ENCODE data around the gene AMIGO3.

DNA sequence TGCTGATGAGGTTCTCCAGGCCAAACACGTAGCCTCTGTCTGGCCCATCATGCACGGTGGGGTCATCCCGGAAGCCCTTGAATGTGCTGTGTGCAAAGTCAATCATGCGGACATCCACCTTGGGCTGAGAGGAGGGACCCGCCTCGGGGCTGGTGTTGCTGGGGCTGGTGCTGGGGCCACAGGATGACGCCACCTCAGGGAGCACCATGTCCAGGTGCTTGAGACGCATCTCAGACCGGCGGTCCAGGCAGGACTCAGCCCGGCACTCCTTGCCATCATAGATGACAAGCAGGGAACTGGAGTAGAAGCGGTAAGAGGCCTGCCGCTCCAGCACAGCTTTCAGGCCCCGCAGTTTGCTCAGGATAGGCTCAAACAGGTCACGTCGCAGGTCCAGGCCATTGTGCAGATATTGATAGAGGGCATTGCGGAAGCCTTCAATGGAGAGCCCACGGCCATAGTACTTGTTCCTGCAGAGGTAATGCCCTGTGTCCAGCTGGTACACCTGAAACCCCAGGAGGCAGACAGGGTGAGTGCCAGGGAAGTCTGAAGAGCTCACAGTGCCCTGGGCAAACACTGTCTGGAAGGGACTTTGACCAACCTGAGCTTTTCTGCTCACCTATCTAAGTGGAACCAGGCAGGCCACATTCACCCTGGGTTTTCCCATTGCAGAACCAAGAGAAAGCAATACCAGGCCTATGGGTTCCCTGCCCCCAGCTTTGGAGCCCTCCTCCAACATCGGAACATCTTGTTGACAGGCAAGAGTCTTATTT is 7.9 kb upstream of the AMIGO3 start:
- TF ChIP-seq POLR2AphosphoS5 (IDR thresholded peaks at IDR 0.05) (no peak), EP300 (IDR thresholded peaks at IDR 0.05) (no peak)
- TF ChIP-seq, protein P1, sequence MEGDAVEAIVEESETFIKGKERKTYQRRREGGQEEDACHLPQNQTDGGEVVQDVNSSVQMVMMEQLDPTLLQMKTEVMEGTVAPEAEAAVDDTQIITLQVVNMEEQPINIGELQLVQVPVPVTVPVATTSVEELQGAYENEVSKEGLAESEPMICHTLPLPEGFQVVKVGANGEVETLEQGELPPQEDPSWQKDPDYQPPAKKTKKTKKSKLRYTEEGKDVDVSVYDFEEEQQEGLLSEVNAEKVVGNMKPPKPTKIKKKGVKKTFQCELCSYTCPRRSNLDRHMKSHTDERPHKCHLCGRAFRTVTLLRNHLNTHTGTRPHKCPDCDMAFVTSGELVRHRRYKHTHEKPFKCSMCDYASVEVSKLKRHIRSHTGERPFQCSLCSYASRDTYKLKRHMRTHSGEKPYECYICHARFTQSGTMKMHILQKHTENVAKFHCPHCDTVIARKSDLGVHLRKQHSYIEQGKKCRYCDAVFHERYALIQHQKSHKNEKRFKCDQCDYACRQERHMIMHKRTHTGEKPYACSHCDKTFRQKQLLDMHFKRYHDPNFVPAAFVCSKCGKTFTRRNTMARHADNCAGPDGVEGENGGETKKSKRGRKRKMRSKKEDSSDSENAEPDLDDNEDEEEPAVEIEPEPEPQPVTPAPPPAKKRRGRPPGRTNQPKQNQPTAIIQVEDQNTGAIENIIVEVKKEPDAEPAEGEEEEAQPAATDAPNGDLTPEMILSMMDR (IDR thresholded peaks at IDR 0.05): no peak

Data from gastroesophageal sphincter (tissue), 3 donors.